Coronary artery (tissue), 2 donors: ENCODE measurements around the gene RAB3IP.

ENCODE experiments used
- DNase-seq: peaks from one replicate; pipeline ENCODE4 v3.0.0-alpha.2; 2017; ENCODE audit warnings: low spot score
- H3K27ac ChIP-seq, 2 donors: fragments of 200-600 bp; sonication (generic); one replicate each; pipeline ENCODE4 v1.5.1; 2016 to 2019
- H3K4me3 ChIP-seq: fragments of 200-600 bp; sonication (generic); 2 replicates; pipeline ENCODE4 v1.5.1; 2016; ENCODE audit warnings: mild to moderate bottlenecking, moderate library complexity
- TF ChIP-seq, protein P1 (sequence below): fragments of 200-600 bp; sonication (generic); IDR thresholded peaks from one replicate; pipeline ENCODE4 v1.5.1; 2019; ENCODE audit warnings: antibody characterized with exemption

Gene RAB3IP

DNA sequence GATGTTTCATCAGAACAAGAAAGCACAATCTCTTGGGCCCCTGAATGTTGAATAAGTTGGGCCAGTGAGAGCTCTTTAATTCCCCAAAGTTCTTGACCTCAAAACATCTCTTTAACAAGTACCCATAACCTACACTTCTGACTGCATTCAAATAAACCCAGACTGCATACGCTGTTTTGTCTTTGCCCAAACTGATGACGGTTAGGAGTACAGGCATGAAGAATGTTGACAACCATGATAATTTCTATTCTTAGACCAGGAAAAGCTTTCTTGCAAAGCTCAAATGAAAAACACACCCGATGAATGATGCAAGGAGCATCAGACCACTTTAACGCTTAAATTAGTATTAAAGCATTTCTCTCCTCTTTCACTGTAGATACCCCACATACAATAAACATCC is 11.7 kb upstream of the RAB3IP start:
- H3K27ac ChIP-seq = no peak overlapping the region
- TF ChIP-seq, protein P1, sequence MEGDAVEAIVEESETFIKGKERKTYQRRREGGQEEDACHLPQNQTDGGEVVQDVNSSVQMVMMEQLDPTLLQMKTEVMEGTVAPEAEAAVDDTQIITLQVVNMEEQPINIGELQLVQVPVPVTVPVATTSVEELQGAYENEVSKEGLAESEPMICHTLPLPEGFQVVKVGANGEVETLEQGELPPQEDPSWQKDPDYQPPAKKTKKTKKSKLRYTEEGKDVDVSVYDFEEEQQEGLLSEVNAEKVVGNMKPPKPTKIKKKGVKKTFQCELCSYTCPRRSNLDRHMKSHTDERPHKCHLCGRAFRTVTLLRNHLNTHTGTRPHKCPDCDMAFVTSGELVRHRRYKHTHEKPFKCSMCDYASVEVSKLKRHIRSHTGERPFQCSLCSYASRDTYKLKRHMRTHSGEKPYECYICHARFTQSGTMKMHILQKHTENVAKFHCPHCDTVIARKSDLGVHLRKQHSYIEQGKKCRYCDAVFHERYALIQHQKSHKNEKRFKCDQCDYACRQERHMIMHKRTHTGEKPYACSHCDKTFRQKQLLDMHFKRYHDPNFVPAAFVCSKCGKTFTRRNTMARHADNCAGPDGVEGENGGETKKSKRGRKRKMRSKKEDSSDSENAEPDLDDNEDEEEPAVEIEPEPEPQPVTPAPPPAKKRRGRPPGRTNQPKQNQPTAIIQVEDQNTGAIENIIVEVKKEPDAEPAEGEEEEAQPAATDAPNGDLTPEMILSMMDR = no peak
- DNase-seq = no peak
- H3K4me3 ChIP-seq = no peak overlapping the region

DNA sequence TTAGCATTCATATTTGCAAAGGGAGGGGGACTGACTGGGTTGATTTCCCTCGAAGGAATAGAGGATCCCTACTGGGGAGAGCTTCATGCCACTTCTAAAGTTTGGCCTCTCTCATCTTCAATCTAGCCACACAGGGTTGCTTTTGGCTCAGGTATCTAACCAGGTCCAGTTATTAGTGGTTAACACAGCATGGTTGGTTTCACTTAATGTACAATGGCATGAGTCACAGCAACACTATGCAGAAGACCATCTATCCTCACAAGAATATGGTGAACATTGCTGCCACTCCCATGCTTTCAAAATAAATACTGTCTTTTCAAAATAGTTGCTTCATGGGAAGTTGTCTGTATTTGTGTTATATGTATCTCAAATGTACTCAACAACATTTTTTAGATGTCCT is 6.6 kb upstream of the RAB3IP start:
- Histone ChIP-seq H3K27ac (no peak overlapping the region), H3K4me3 (no peak overlapping the region)
- no peak for DNase-seq
- TF ChIP-seq, protein P1 = no peak

DNA sequence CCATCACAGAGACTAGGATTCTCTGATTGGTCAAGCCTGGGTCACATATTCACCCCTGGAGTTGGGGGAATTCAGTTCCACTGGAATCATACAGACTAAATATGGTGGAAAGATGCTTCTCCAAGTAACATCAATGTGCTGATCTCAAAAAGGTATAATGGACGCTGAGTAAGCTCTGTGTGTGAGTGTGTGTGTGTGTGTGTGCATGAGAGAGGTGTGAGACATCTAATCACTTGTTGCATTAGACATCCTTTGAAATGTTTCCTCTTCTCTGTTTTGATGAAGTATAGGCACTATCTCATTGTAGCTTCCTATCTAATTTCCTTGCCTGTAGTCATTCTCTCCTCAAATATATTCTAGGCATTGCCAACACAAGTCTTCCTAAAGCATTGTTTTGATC is 5.0 kb upstream of the RAB3IP start:
- Histone ChIP-seq H3K27ac (no peak overlapping the region), H3K4me3 (no peak overlapping the region)
- TF ChIP-seq, protein P1 = no peak
- DNase-seq = no peak

DNA sequence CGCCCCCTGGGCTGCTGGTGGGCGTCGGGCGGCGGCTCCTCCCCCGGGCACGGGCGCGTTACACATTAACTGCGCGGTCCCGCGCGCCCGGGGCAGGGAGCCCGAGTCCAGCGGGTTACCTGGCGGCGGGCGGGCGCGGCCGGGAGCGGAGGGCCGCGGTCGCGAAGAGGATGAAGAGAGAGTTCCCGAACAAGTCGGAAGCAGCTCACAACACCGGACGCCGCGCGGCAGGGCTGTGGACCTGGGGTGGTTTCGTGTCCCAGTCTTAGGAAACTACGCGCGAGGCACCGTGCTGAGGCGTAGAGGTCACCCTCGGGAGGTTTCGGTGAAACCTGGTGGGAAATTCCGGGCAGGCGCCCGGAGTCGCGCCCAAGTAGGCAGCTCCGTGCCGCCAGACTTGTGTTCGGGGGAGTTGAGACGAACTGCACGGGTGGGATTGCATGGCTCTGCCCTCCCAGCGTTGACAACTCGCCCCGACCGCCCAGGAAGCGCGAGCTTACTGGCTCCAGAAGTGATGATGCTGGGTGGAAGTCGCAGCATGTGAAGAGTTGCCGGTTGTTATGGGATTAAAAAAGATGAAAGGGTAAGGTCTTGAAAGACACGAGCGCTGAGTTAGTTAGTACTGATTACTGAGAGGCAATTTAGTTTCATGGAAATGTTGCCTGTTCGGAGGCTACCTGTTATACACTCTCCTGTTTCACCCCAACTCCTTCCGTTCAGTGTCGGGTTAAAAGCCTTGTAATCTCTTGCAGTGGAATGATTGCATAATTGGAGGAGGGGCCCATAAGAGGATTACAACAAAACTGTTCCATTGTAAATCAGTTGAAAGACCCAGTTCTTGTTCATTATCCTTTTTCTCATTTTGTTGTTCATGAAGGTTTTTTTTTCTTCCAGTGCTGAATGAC is 879 bp downstream of the RAB3IP start:
- H3K4me3 ChIP-seq = peak overlapping the region; percentile 98
- peak overlapping the region; percentile 67 to 73 for H3K27ac ChIP-seq
- DNase-seq = peak; percentile 70
- TF ChIP-seq, protein P1 = no peak

DNA sequence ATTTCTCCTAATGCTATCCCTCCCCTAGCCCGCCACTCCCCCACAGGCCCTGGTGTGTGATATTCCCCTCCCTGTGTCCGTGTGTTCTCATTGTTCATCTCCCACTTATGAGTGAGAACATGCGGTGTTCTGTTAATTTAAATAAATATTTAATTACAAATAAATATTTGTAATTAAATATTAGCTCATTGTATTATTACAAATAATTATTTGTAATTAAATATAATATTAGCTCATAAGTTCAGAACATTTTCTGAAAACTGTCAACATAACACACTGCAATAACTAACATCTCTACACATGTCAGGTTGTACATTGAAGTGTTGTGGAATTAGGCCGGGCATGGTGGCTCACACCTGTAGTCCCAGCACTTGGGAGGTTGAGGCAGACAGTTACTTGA is 5.4 kb downstream of the RAB3IP start:
- DNase-seq = no peak
- H3K27ac ChIP-seq = no peak overlapping the region
- H3K4me3 ChIP-seq = no peak overlapping the region
- TF ChIP-seq, protein P1 = no peak

DNA sequence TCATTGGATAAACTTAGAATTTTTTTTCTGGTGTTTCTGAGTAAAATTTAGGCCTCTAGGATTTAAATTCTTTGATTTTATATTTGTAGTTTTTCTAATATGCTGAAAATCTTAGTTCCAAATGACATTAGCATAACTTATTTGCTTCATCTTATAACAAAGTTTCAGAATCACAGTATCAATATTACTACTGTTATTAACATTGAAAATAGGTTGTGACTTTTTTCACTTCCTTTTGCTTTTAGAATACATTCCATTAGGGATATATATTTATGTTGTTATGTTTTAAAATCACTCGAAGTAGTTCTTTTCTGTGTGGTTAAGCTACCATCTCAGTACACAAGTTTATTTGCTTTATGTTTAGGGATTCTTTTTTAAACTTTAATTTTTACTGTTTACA is 12.8 kb downstream of the RAB3IP start:
- DNase-seq = no peak
- TF ChIP-seq, protein P1 = no peak
- Histone ChIP-seq H3K4me3 (no peak overlapping the region), H3K27ac (no peak overlapping the region)

DNA sequence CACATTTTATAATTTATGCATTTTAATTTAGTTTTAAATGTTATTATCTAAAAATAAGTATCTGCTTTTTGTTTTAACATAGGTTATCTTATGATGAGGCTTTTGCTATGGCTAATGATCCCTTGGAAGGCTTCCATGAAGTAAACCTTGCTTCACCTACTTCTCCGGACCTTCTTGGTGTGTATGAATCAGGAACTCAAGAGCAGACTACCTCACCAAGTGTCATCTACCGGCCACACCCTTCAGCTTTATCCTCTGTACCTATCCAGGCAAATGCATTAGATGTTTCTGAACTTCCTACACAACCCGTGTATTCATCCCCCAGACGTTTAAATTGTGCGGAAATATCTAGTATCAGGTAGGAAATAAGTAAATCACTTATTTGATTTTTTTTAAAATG is 16.6 kb downstream of the RAB3IP start:
- Histone ChIP-seq H3K4me3 (no peak overlapping the region), H3K27ac (no peak overlapping the region)
- DNase-seq = no peak
- TF ChIP-seq, protein P1 = no peak
